ENCODE data around the gene AUTS2. TPM values are rescaled to one million over a fixed set of nuclear protein-coding genes. Genes with fewer than 3 reads are reported as not detected.

The AUTS2 gene
- total RNA-seq, 6 experiments from 2014 or later: 10.4 to 32.0 (median 19.3) TPM

- WGBS (ENCODE audit: insufficient coverage, low coverage, low lambda C conversion rate, missing lambda C conversion rate): 76% methylated on average over 3 of the region's 3 CpGs
- intact Hi-C loops (cut with DNase I): no loop called here
- no peak for DNase-seq
- no peak for ATAC-seq
- Histone ChIP-seq H3K27me3 (no peaks in the 10 kb centered on the region), H3K4me1 (no peaks in the 10 kb centered on the region), H3K36me3 (no peaks in the 10 kb centered on the region), H3K9me3 (no peaks in the 10 kb centered on the region), H3K27ac (no peak overlapping the region), H3K4me3 (no peak overlapping the region)
- TF ChIP-seq CTCF (IDR thresholded peaks at IDR 0.05): no peak
- TF ChIP-seq POLR2A (IDR thresholded peaks at IDR 0.05): no peak
Measured at GRCh38 chr7:69754476-69754875, 156.2 kb downstream of the AUTS2 start.

GRCh38 chr7:69756235-69756634, 158.0 kb downstream of the AUTS2 start:
- DNase-seq: no peak
- Histone ChIP-seq H3K27me3 (no peaks in the 10 kb centered on the region), H3K4me3 (no peak overlapping the region), H3K9me3 (no peaks in the 10 kb centered on the region), H3K27ac (no peak overlapping the region), H3K36me3 (no peaks in the 10 kb centered on the region), H3K4me1 (no peaks in the 10 kb centered on the region)
- ATAC-seq: no peak
- WGBS (ENCODE audit: insufficient coverage, low coverage, low lambda C conversion rate, missing lambda C conversion rate): 100% methylated on average over 1 of the region's 1 CpG
- intact Hi-C loops (cut with DNase I): no loop called here
- TF ChIP-seq POLR2A (IDR thresholded peaks at IDR 0.05): no peak
- no peak for TF ChIP-seq CTCF (IDR thresholded peaks at IDR 0.05)

- H3K9me3 ChIP-seq: no peaks in the 10 kb centered on the region
- DNase-seq: no peak
- 92% methylated on average over 1 of the region's 1 CpG for WGBS (ENCODE audit: insufficient coverage, low coverage, low lambda C conversion rate, missing lambda C conversion rate)
Measured at GRCh38 chr7:69757528-69757927, 159.3 kb downstream of the AUTS2 start.

GRCh38 chr7:69757981-69758430, 159.7 kb downstream of the AUTS2 start:
- intact Hi-C loops (cut with DNase I): no loop called here
- DNase-seq (no peak), ATAC-seq (no peak)

More at GRCh38 chr7:69757528-69757927, 159.3 kb downstream of the AUTS2 start:
- no peak overlapping the region for H3K27ac ChIP-seq
- H3K36me3 ChIP-seq: no peaks in the 10 kb centered on the region
- H3K4me1 ChIP-seq: no peaks in the 10 kb centered on the region
- no peak overlapping the region for H3K4me3 ChIP-seq
- intact Hi-C loops (cut with DNase I): no loop called here
- ATAC-seq: no peak
- TF ChIP-seq CTCF (IDR thresholded peaks at IDR 0.05): no peak
- no peak for TF ChIP-seq POLR2A (IDR thresholded peaks at IDR 0.05)
- H3K27me3 ChIP-seq: no peaks in the 10 kb centered on the region

More at GRCh38 chr7:69757981-69758430, 159.7 kb downstream of the AUTS2 start:
- WGBS (ENCODE audit: insufficient coverage, low coverage, low lambda C conversion rate, missing lambda C conversion rate): 13% methylated on average over 1 of the region's 1 CpG
- H3K27ac ChIP-seq: no peak overlapping the region
- H3K4me3 ChIP-seq: no peak overlapping the region
- no peaks in the 10 kb centered on the region for H3K4me1 ChIP-seq
- no peaks in the 10 kb centered on the region for H3K27me3 ChIP-seq
- no peaks in the 10 kb centered on the region for H3K36me3 ChIP-seq
- H3K9me3 ChIP-seq: no peaks in the 10 kb centered on the region
- TF ChIP-seq CTCF (IDR thresholded peaks at IDR 0.05) (no peak), POLR2A (IDR thresholded peaks at IDR 0.05) (no peak)
